K562 (cell line): ENCODE results near the gene HIP1R. TPM values are rescaled to one million over a fixed set of nuclear protein-coding genes. Genes with fewer than 3 reads are reported as not detected.

Source experiments
- BHLHE40 ChIP-seq: IDR thresholded peaks from 2 replicates; pipeline ENCODE4 v1.6.1; 2011; ENCODE audit warnings: low read length, improper control_type of control experiment
- CTBP1 ChIP-seq: fragments of 450-650 bp; IDR thresholded peaks from 2 replicates; pipeline ENCODE4 v1.6.1; 2016; ENCODE audit warnings: borderline replicate concordance
- HDAC2 ChIP-seq: fragments of 450-650 bp; IDR thresholded peaks from 2 replicates; pipeline ENCODE4 v1.6.1; 2016; ENCODE audit warnings: mild to moderate bottlenecking
- HMGXB4 ChIP-seq: sonication (generic); formaldehyde crosslinking; IDR thresholded peaks from 2 replicates; pipeline ENCODE4 v1.8.1; 2023; ENCODE audit warnings: mild to moderate bottlenecking, missing genetic modification reagents
- HNRNPK ChIP-seq: fragments of 200-400 bp; formaldehyde crosslinking; IDR thresholded peaks from one replicate; pipeline ENCODE4 v1.6.1; 2018; ENCODE audit warnings: mild to moderate bottlenecking, low read depth, low read length; ENCODE audit not compliant: poor library complexity, severe bottlenecking
- SETDB1 ChIP-seq: IDR thresholded peaks from one replicate; pipeline ENCODE4 v1.6.1; 2012; ENCODE audit warnings: low read length, control low read depth, inconsistent platforms
- ZNF324 ChIP-seq: fragments of 250-450 bp; sonication (Bioruptor Pico); IDR thresholded peaks from 2 replicates; pipeline ENCODE4 v1.4.0; 2020; ENCODE audit warnings: mild to moderate bottlenecking
- polyA plus RNA-seq, 8 experiments: library from polyadenylated mRNA; depleted of rRNA in 4 of 8; stranded (reverse) in 5 of 8; unstranded in 3 of 8; fragments of >200 nt; fragmentation: Nextera tagmentation in 2 of 8; fragmentation: Illumina TruSeq in 1 of 8; extraction: Ambion mirVana in 2 of 8; extraction: Trizol in 1 of 8; gene quantifications; 2 replicates each; pipeline versions ENCODE4 v1.2.1 to v1.2.3, GENCODE V29; 2011 to 2014; ENCODE audit warnings: inconsistent platforms in 1 of 8, missing spikeins in 1 of 8
- total RNA-seq, 7 experiments: library from RNA; depleted of rRNA in 6 of 7; stranded (reverse); fragments of >200 nt in 6 of 7; fragmentation: Illumina TruSeq in 2 of 7; extraction: Trizol in 2 of 7; gene quantifications; 2 replicates each; pipeline versions ENCODE4 v1.2.1 to v1.2.3, GENCODE V29; 2011 to 2021; ENCODE audit warnings: low replicate concordance in 1 of 7

The HIP1R gene
- total and polyA plus RNA-seq, 9 of the 15 experiments (the other 6 are each of a cell fraction or from before 2014, with no cell fraction given), result 0.15 to 31.0 (median 14.2) TPM

- TF ChIP-seq HMGXB4 (CRISPR knock-in tag) (no peak), HDAC2 (0 out of 2 replicates have a peak, but pooled peaks have one; percentile 23), SETDB1 (no peak), HNRNPK (no peak), BHLHE40 (0 out of 2 replicates have a peak, but pooled peaks have one; percentile 3), ZNF324 (CRISPR knock-in tag) (no peak), CTBP1 (0 out of 2 replicates have a peak, but pooled peaks have one; percentile 10)
- TF ChIP-seq, all 486 proteins: peak for 31
Observed at GRCh38 chr12:122836027-122836921, 1.0 kb downstream of the HIP1R start (continued).
